T-helper 1 cell treated with Interleukin-12 subunit alpha and Interleukin-12 subunit beta and Interleukin-4 antibody, amounts not matched to agents 30 ng/mL and 1 ng/mL, for 36 hours (primary cell): ENCODE results near the gene IQCE. TPM values are rescaled to one million over a fixed set of nuclear protein-coding genes. Genes with fewer than 3 reads are reported as not detected.
"Not testable (repeated sequence)": the region's sequence is repeated elsewhere in the genome, so short reads cannot be mapped to it uniquely, and the experiment has no call there.

Experiments
- intact Hi-C: fragments of 100-400 bp; cut with micrococcal nuclease; formaldehyde crosslinking; loops from one replicate; pipeline ENCODE4 v1.15.1; 2024
- total RNA-seq: library from RNA; stranded (reverse); gene quantifications from 2 replicates; pipeline ENCODE4 v1.2.3, GENCODE V29; 2022

Gene IQCE
- total RNA-seq, 1 donor from 2014 or later = 14.9 TPM

DNA sequence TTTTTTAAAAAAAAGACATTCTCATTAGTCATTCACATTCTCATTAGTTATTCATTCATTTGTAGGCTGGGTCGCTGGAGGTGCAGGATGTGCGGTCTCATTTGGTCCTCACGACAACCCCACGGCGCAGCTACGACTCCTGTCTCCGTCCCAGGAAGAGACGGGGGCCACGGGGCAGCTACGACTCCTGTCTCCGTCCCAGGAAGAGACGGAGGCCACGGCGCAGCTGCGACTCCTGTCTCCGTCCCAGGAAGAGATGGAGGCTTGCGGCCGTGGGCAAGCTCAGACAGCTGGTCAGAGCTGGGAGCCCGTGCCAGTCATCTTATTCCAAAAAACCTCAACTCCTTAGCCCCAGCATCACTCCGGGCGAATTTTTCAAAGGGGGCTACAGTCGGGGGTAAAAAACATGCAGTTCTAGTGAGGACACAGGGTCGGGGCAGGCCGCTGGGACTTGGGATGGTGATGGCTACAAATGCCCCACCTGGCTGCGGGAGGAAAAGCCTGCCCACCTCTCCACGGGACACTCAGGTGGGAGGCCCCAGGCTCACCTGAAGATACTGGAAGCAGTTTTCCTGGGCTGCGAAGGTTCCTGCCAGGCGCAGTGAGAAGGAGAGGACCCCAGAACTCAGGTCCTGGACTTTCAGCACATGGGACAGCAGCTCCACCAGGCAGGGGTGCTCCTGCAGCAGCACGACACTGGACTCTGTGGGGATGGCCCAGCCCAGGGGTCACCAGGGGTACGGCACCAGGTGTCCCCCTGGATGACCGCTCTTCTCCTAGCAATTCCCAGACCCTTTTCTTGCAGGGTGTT lies 11.8 kb upstream of the IQCE start:
- intact Hi-C loops = no loop called here

DNA sequence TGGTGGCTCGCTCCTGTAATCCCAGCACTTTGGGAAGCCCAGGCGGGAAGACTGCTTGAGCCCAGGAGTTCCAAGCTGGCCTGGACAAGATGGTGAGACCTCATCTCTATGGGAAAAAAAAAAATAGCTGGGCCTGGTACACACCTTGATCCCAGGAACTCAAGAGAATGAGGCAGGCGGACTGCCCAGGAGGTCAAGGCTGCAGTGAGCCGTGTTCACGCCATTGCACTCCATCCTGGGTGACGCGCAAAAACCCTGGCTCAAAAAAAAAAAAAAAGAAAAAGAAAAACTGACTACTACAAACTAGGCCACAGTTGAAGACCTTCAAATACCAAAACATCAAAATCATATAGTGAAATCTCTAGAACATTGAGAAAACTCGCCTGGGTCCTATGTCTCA lies 7.4 kb upstream of the IQCE start:
- intact Hi-C loops = no loop called here

DNA sequence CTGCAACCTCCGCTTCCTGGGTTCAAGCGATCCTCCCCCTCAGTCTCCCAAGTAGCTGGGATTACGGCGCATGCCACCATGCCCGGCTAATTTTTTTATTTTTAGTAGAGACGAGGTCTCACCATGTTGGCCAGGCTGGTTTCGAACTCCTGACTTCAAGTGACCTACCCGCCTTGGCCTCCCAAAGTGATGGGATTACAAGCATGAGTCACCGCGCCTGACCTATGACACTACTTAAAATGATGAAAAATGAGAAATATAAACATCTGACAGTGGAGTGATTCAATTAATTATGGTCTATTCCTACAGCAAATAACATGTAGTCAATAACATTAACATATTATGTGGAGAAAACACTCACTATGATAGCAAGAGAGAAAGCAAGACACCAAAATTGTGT lies 5.7 kb upstream of the IQCE start:
- intact Hi-C loops = no loop called here

DNA sequence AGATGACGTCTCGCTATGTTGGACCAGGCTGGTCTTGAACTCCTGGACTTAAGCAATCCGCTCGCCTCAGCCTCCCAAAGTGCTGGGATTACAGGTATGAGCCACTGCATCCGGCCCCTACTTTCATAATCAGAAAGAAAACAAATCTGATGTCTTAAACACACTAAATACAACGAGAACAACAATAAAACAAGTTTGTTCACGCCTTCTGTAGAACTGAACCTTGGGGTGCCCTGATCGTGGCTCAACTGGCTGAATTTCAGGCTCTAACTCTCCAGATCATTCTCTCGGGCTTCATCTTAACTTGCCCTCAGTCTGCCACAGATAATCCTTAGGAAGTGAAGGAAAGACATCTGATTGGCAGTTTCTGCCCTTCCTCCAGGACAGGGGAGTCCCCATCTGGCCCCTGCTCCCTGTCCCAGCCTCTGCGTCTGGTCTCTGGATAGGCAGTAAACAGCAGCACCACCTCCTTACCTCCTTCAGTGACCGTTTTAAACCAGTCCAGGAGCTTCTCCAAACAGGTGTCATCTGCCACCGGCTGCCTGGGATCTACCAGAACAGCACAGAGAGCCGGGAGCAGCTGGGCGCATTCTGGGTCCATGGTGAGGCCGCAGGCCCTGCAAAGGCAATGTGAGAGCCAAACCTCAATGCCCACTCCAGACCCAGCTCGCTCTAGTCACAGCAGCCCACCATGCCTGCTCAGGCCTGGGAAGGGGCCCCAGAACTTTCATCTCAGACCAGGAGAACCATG lies 4.8 kb upstream of the IQCE start:
- intact Hi-C loops = no loop called here

DNA sequence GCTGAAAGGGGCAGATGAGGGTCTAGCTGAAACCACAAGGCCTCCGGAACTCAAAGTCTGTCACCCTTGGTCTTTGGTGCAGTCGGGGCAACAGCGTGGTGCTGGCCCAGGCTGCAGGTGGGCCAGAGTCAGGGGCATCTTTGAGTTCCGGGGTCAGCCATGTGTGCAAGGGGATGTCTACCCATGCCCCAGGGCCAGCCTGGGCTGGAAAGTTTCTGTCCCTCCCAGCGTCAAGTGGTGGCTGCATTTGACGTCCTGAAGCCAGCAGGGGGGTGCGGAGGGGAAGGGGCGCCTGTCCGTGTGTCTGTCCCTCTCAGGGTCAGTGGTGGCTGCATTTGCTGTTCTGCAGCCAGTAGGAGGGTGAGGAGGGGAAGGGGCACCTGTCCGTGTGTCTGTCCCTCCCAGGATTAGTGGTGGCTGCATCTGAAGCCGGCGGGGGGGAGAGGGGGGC lies 4.1 kb upstream of the IQCE start:
- intact Hi-C loops = loop anchor here (1.0 to 5.0 kb wide), 11 partner anchors 24 to 1827 kb away; partner anchors contain the start of genes DNAAF5, EIF3B, GNA12 and LFNG

DNA sequence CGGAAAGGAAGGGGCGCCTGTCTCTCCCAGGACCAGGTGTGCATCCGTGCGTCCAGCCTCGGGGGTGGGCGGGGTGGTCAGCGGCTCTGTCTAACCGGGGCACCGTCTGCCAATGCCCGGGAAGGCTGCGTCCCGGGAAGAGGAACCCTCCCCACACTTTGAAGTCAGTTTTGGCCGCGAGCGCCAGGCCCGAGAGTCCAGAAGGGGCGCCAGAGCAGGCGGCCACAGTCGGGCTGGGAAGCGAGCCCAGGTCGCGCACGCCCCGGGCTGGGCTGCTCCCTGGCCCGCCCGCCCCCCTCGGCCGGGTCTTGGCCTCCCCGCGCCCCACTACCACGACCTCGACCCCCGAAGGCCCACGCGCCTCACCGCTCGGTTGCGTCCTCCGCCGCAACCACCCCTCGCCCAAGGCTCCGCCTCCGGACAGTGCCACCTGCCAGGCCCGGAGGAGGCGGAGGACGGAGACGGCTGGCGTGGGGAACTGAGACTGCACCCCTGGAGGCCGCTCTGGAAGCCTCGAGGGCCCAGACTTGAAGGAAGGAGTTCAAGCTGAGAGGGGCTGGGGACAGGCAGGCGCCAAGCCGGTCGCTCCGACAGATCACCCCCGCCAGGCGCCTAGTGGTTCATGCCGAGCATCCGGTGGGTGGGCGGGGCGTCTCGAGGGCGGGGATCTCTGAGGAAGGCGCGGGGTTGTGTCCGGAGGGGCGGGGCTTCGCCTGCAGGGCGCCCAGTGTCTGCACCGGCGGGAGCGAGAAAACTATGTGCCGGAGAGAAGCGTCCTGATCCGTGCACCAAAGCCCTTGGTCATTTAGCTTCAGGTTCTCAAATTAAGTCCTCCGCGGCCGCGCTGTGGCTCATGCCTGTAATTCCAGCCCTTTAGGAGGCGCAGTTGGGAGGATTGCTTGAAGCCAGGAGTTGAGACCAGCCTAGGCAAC lies 3.4 kb upstream of the IQCE start, which contains the start of gene BRAT1:
TSS of gene BRAT1 (minus strand) at position 404 of the 932 bp plus-strand sequence. CDS start 1,093 bp downstream, outside the sequence.
- intact Hi-C loops = loop anchor here (1.0 to 5.0 kb wide), 11 partner anchors 25 to 1828 kb away; partner anchors contain the start of genes DNAAF5, EIF3B, GNA12 and LFNG

DNA sequence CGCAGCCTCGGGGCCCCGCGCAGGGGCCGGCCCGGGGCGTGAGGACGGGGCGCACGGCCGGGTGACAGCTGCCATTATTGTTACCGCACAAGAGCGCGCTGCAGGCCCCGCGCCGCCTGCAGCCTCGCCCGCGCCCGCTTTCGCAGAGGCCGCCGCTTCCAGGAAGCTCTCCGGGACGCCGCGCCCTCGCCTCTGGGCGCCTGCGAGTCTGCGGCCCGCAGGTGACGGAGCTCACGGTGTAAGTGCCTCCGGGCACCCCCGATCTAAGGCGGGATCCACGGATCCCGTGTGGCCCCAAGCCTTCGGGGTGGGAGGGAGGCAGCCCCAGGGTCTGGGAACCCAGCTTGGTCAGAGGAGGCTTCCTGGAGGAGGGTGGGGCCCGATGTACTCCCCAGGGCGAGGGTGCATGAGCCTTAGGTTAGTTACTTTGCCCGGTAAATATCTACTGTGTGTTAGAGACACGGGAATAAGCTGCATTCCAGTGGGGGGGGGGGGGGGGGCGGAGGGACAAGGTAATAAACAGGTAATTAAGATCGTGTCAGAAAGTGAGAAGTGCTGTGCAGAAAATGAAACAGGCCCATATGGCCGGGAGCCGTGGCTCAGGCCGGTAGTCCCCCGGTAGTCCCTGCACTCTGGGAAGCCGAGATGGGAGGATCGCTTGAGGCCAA lies 638 bp downstream of the IQCE start:
- intact Hi-C loops = loop anchor here (1.0 to 5.0 kb wide), 6 partner anchors 72 to 1832 kb away; partner anchors contain the start of genes DNAAF5, GRIFIN, MAD1L1 and PRKAR1B

DNA sequence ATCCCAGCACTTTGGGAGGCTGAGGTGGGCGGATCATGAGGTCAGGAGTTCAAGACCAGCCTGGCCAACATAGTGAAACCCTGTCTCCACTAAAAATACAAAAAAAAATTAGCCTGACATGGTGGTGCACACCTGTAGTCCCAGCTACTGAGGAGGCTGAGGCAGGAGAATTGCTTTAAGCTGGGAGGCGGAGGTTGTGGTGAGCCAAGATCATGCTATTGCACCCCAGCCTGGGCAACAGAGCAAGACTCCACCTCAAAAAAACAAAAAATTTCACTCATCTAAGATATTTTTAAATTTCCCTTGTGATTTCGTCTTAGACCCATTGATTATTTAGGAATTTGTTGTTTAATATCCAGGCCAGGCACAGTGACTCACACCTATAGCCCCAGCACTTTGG lies 5.2 kb downstream of the IQCE start:
- intact Hi-C loops = not testable (repeated sequence)

DNA sequence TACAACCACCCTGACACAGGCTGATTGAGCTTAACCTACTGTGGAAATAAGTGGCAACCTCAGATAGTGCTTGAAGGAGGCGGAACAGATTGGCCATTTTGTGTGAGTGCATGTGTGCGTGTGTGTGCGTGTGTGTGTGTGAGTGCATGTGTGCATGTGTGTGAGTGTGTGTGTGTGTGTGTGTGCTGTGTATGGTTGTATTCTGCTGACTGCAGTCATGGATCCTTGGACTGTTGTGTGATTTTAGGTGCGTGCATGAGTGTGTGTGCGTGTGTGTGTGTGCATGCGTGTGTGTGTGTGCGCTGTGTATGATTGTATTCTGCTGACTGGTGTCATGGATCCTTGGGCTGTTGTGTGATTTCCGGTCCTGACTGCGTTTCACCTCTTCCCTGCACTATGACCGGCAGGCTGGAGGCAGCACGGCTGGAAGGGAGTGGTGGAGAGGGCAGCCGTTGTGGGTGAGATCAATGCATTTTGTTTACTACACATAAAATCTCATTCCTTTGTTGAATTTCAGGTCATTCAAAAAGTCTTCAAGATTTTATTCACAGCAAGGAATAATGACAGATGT lies 6.3 kb downstream of the IQCE start:
- intact Hi-C loops = no loop called here

DNA sequence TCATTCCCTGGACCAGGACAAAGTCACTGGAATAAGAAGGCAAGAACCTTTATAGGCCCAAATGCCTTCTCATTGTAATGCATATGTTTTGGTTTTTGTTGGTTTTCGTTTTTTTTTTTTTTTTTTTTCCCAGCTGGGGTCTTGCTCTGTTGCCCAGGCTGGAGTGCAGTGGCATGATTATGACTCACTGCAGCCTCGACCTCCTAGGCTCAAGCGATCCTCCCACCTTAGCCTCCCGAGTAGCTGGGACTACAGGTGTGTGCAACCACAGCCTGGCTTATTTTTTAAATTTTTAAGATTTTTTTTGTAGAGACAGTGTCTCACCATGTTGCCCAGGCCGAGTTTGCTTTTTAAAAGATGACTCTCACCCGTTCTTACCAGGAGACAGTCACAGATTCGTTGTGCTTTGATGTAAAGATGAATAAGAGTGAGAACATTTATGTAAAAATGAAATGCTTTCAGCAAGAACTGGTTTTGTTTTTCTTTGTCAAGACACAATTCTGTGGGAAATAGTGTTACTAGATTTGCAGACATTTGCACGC lies 7.6 kb downstream of the IQCE start:
- intact Hi-C loops = no loop called here

DNA sequence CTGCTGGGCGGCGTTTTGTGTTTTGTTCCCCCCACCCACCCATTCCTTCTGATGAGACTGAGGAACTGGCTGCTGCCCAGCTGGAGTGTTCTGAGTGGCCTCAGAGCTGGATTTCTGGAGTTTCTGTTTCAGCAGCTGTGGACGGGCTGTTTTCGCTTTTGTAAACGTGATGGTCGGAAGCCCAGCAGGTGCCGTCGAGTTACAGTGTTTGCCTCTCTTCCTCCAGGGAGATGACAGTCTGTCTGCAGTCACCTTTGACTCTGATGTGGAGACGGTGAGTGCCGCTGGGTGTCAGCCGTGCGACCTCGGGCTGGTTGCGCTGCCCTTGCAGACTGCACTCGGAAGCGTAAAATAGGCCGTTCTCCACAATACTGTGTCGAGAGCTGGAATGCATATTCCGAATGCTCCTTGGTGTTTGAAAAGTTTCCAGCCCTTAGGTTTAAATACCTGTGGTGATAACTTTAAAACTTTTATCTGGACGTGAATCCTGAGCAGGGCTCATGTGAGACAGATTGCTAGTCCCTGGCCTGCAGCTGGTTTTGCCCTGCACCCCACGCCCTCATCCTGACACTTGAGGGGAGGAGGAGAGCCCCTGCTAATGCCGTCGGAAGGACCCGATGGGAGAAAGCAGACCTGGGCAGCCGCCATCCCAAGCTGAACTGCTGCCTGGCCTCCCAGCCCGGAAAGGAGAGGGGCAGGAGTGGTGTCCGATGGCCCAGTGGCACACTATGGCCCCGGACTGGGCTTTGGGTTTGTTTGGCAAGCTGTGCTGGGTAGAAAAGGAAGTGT lies 8.3 kb downstream of the IQCE start:
- intact Hi-C loops = no loop called here

DNA sequence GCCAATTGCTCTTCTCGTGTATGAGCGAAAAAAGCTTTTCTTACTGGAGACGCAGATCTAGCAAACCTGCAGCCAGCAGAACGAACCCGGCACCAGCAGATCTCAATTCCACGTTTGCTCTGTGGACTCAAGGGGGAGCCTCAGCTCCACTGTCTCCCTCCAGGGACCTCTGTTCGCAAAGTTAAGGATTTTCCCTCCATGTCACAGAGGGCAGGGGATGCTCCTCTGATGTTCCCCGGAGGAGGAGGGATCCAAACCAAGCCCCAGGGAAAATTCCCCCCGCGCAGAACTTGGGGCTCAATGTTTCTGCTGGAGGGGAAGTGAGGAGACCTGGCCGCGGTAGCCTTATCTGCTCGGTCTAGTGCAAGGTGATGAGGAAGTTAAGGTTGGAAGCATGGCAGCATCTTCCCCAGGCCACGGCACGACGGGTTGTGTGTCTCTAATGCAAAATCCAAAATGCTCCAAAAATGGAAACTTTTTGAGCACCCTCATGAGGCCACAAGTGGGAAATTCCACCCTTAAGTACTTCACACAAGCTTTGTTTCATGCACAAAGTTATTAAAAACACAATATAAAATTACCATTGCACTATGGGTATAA lies 9.0 kb downstream of the IQCE start:
- intact Hi-C loops = no loop called here

DNA sequence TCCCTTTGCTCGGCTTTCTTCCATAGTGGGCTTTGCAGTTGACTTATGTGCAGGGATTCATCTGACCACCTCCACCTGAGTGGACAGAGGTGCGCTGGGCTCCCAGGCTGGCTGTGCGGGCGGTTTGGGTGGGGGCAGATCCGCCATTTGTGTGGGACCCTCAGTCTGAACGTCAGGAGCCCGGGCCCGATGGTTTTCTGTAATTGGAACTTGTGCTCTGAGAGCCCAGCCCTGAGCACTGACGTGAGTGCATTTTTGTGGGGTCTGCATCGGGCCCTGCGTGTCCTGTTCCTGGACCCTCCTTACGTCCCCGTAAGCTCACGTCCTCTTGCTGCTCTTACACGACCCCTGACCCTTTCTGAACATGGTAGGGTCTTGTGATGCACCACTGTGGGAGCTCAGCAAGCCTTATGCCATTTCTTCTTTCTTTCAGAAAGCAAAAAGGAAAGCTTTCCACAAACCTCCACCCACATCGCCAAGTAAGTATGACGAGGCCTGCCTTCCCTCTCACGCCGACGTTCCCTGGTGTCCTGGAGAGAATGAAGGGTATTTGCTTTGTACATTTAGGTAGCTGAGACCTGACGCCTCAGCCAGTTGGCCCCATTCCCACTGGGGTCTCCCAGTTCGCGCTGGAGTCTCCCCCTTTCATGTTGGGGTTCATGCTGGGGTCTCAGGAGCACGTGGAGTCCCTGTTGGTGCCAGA lies 9.9 kb downstream of the IQCE start:
- intact Hi-C loops = no loop called here

DNA sequence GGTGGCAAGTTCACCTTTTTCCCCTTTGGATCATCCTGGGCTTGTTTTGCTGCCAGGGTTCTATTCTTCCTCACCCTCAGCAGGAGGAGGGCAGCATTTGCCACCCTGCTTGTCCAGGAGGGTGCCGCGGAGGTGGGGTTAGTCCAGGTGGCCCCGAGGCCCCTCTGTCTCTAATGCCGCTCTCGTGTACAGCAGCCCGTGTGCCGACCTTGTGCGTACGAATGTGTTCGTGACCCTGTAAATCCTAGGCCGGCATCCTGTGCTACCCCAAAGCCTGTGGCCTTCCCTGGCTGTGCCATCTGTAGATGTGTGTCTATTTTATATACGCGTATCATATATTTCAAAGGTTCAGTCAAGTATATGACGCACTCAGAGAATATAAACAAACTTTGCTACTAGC lies 10.6 kb downstream of the IQCE start:
- intact Hi-C loops = no loop called here

DNA sequence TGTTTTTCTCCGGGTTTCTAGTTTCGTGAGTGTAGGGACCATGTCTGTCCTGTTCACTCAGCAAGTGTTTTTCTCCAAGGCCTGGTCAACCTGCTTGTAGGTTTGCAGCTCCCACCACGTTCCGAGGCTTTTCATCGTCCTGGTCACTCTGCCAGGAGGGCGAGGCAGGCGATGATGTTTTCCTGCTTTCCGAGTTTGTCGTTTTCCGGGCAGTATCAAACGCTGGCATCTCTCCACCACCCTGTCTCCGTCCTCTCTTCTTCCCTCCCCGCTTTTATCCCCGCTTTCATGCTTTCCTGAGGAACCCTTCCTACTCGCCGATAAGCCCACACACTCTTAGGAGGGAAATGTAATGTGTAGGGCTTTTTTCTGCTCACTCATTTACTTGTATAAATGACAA lies 11.2 kb downstream of the IQCE start:
- intact Hi-C loops = no loop called here

DNA sequence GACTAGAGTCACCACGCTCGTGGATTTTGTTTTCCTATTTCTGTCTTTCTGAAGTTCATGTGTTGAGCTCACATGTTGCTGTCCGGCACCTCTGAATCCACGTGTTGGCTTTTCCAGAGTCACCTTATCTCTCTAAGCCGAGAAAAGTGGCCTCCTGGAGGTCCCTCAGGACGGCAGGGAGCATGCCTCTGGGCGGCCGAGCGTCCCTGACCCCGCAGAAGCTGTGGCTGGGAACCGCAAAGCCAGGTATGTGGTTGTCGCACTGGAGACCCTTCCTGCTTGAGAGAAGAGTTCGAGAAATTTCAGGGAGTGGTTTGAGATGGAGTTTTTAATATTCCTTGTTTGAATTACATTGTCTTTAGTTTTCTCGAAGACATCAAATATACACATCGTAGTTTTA lies 12.6 kb downstream of the IQCE start:
- intact Hi-C loops = no loop called here

DNA sequence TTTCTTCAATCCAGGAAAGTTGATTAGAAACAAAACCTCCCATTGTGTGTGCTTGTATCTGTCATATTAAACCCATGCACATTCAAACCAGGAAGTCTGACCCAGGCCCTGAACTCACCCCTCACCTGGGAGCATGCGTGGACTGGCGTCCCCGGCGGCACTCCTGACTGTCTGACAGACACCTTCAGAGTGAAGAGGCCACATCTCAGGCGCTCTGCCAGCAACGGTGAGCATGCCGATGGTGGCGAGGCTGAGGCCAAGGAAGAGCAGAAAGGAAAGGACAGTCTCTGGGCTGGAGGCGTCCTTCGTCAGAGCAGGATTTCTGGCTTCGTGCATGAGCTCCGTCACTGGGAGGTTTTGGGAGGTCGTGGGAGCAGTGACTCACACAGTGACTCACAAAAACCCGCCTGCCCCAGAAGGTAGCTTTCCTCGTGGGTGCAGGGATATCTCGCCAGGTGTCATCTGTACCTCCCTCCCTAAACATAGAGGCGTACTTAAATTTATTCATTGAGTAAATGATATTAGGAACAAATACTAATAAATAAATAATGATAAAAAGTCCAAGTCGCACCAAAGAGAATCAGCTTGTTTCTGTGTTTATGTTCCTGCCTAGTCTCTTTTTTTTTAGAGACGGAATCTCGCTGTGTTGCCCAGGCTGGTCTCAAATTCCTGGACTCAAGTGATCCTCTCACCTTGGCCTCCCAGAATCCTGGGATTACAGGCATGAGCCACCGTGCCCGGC lies 13.5 kb downstream of the IQCE start:
- intact Hi-C loops = no loop called here
